ENCODE results near the gene ELP4.

DNA sequence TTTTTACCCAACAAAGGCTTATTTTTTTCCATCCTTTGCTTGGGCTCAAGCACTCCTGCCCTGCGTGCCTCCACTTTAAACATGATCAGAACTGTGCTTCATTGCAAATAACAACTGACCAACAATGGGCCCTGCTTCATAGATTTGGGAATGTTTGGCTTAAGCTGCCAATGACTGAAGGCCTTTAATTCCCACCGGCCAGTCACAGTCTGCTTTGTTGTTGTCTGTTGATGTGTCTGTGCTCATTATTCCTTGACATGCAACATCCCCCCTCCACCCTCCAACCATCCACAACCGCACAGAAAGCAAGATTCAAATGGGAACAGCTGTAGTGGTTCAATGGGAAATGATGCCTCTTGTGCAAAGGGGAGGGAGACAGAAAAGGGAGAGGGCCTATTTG, 278.5 kb downstream of the ELP4 start:
- TF ChIP-seq, protein P1, sequence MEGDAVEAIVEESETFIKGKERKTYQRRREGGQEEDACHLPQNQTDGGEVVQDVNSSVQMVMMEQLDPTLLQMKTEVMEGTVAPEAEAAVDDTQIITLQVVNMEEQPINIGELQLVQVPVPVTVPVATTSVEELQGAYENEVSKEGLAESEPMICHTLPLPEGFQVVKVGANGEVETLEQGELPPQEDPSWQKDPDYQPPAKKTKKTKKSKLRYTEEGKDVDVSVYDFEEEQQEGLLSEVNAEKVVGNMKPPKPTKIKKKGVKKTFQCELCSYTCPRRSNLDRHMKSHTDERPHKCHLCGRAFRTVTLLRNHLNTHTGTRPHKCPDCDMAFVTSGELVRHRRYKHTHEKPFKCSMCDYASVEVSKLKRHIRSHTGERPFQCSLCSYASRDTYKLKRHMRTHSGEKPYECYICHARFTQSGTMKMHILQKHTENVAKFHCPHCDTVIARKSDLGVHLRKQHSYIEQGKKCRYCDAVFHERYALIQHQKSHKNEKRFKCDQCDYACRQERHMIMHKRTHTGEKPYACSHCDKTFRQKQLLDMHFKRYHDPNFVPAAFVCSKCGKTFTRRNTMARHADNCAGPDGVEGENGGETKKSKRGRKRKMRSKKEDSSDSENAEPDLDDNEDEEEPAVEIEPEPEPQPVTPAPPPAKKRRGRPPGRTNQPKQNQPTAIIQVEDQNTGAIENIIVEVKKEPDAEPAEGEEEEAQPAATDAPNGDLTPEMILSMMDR (IDR thresholded peaks at IDR 0.05; ENCODE audit: insufficient read depth, low read length, poor library complexity, severe bottlenecking) = no peak
- TF ChIP-seq EZH2phosphoT487 (conservative IDR thresholded peaks at IDR 0.05; ENCODE audit: low read length) = no peak

All from SU-DHL-6 (cell line).